Activated naive CD4-positive, alpha-beta T cell treated with anti-CD3 and anti-CD28 coated beads, Interleukin-2, amount 10 ng/mL, durations not matched to agents 7 days and 5 days (primary cell): ENCODE measurements around the gene SPINK2.

Experiments used
- CTCF ChIA-PET: fragments of 350-600 bp; sonication (Branson Sonifier 250); formaldehyde crosslinking; loops from one replicate; lab custom pipeline; 2021; ENCODE audit warnings: antibody characterized with exemption; lab: Charles Lee
- DNase-seq: peaks from one replicate; pipeline ENCODE4 v3.0.0-alpha.2; 2020
- H3K27ac Mint-ChIP-seq: one replicate; pipeline ENCODE4 v1.8.0; 2021; ENCODE audit warnings: mild to moderate bottlenecking, moderate library complexity, mixed read lengths
- H3K27me3 Mint-ChIP-seq: one replicate; pipeline ENCODE4 v1.8.0; 2021; ENCODE audit warnings: mild to moderate bottlenecking, mixed read lengths
- H3K36me3 Mint-ChIP-seq: one replicate; pipeline ENCODE4 v1.8.0; 2021; ENCODE audit warnings: mixed read lengths
- H3K4me1 Mint-ChIP-seq: one replicate; pipeline ENCODE4 v1.8.0; 2021; ENCODE audit warnings: mixed read lengths
- H3K4me3 Mint-ChIP-seq: one replicate; pipeline ENCODE4 v1.8.0; 2021; ENCODE audit warnings: mild to moderate bottlenecking, moderate library complexity, mixed read lengths
- H3K9me3 Mint-ChIP-seq: one replicate; pipeline ENCODE4 v1.8.0; 2021; ENCODE audit warnings: mixed read lengths

Gene SPINK2, protein sequence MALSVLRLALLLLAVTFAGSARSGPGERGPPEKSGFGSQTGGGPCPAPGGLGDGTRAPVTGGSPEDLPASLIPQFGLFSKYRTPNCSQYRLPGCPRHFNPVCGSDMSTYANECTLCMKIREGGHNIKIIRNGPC

DNA sequence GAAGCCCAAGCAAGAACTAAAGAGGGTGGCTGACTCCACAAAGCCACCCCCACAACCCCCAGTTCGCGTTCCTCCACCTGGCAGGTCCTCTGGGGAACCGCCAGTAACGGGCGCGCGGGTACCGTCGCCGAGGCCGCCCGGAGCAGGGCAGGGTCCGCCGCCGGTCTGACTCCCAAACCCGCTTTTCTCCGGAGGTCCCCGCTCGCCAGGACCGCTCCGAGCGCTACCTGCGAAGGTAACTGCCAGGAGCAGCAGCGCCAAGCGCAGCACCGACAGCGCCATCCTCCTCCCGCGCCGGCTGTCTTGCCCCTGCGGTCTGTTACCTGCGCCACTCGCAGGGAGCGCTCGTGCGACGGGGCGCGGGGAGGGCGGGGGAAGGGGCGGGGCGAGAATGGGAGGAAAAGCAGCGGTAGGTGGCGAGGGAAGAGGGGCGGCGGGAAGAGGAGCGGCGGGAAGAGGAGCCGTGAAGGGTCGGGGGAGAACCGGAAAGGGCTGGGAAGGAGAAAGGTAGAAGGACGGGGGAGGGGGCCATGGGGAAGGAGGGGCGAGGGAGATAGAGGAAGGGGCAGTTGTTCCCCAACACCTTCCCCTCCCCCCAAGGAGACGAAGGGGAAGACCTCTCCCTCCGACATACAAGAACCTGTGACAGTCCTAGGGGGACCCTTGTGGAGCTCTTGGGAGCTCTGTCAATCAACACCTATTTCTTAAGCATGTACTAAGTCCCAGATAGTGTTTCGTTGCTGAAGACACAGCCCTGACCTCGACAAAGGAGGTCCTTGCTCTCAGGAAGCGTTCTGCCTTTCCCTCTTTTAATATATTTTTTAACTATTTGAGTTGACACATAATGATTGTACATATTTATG is at the start of gene SPINK2:
TSS of gene SPINK2 (minus strand) at position 321 of the 863 bp plus-strand sequence. CDS start at position 282, 39 bp downstream.
- no peaks in the 10 kb centered on the region for H3K9me3 Mint-ChIP-seq
- H3K36me3 Mint-ChIP-seq, result peaks cover 4% of the 10 kb centered on the region
- DNase-seq, result peak; percentile 82
- peaks cover 37% of the 10 kb centered on the region for H3K4me1 Mint-ChIP-seq
- peak within 1 kb of the TSS; percentile 70 for H3K4me3 Mint-ChIP-seq
- H3K27ac Mint-ChIP-seq, result no peak within 1 kb of the TSS
- CTCF ChIA-PET, result interaction anchor here (1.1 to 1.6 kb wide), 5 partner anchors 15 to 27 kb away, joined by 3 to 6 read pairs (median 3); no protein-coding TSS in a partner anchor
- H3K27me3 Mint-ChIP-seq, result peaks cover 49% of the 10 kb centered on the region

- DNase-seq, result no peak
- H3K4me1 Mint-ChIP-seq, result peaks cover 6% of the 10 kb centered on the region
- H3K9me3 Mint-ChIP-seq, result no peaks in the 10 kb centered on the region
- no peak overlapping the region for H3K27ac Mint-ChIP-seq
- H3K36me3 Mint-ChIP-seq, result no peaks in the 10 kb centered on the region
- CTCF ChIA-PET, result no interaction called here
- H3K27me3 Mint-ChIP-seq, result peaks cover 16% of the 10 kb centered on the region
- no peak overlapping the region for H3K4me3 Mint-ChIP-seq
Measured at GRCh38 chr4:56870946-56871345, 49.4 kb upstream of the SPINK2 start.

- H3K4me3 Mint-ChIP-seq, result no peak overlapping the region
- DNase-seq, result no peak
- H3K36me3 Mint-ChIP-seq, result no peaks in the 10 kb centered on the region
Measured at GRCh38 chr4:56863441-56864139, 42.1 kb upstream of the SPINK2 start.

DNA sequence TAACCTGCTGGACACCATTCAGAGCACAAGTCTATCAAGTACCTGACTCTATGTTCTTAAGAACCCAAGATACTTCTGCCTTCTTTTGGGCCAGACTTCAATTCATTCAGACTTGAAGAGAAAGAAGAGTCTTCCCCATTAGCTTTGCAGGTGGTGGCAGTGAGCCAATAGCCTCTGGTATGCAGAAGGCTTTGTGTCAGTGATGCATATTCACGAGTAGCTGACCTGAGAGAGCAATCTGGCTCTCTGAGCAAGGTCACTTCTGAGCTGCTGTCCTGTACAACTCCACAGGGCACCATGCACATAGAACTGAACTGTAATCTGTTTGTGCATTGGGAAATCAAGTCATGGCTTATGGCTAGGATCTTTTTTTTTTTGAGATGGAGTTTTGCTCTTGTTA is 39.9 kb upstream of the SPINK2 start:
- Mint-ChIP-seq H3K27me3 (peaks cover 10% of the 10 kb centered on the region), H3K9me3 (no peaks in the 10 kb centered on the region), H3K27ac (no peak overlapping the region), H3K4me1 (no peaks in the 10 kb centered on the region), H3K36me3 (no peaks in the 10 kb centered on the region), H3K4me3 (no peak overlapping the region)
- CTCF ChIA-PET, result no interaction called here
- DNase-seq, result no peak

More at GRCh38 chr4:56863441-56864139, 42.1 kb upstream of the SPINK2 start:
- CTCF ChIA-PET, result no interaction called here
- H3K27ac Mint-ChIP-seq, result no peak overlapping the region
- H3K27me3 Mint-ChIP-seq, result no peaks in the 10 kb centered on the region
- no peaks in the 10 kb centered on the region for H3K4me1 Mint-ChIP-seq
- no peaks in the 10 kb centered on the region for H3K9me3 Mint-ChIP-seq

GRCh38 chr4:56860781-56861180 is 39.3 kb upstream of the SPINK2 start:
- CTCF ChIA-PET, result no interaction called here
- H3K4me1 Mint-ChIP-seq, result no peaks in the 10 kb centered on the region
- DNase-seq, result no peak
- no peak overlapping the region for H3K27ac Mint-ChIP-seq
- no peaks in the 10 kb centered on the region for H3K36me3 Mint-ChIP-seq
- H3K4me3 Mint-ChIP-seq, result no peak overlapping the region
- peaks cover 10% of the 10 kb centered on the region for H3K27me3 Mint-ChIP-seq
- no peaks in the 10 kb centered on the region for H3K9me3 Mint-ChIP-seq

DNA sequence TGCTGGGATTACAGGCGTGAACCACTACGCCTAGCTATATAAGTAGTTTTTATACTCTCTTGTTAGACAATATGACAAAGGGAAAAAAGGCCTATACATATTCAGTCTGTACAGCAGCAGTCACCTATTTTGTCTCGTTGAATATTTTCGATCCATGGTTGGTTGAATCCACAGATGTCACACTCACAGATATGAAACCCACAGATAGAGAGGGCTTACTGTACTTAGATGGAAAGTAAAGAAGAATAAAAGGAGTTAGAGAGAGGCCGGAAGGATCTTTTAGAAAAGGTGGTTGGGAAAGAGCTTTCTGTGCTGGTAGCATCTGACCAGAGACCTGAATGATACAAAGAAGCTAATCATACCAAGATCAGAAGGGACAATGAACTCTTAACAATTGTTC is 38.3 kb upstream of the SPINK2 start:
- Mint-ChIP-seq H3K27ac (no peak overlapping the region), H3K9me3 (no peaks in the 10 kb centered on the region), H3K4me3 (no peak overlapping the region), H3K27me3 (peaks cover 10% of the 10 kb centered on the region), H3K4me1 (no peaks in the 10 kb centered on the region), H3K36me3 (no peaks in the 10 kb centered on the region)
- DNase-seq, result no peak
- CTCF ChIA-PET, result interaction anchor here (0.8 kb wide), 1 partner anchor 23 kb away, joined by 3 read pairs; no protein-coding TSS in a partner anchor

GRCh38 chr4:56857601-56858309 is 36.3 kb upstream of the SPINK2 start:
- Mint-ChIP-seq H3K4me1 (no peaks in the 10 kb centered on the region), H3K4me3 (no peak overlapping the region), H3K9me3 (no peaks in the 10 kb centered on the region), H3K36me3 (no peaks in the 10 kb centered on the region), H3K27ac (no peak overlapping the region), H3K27me3 (peaks cover 10% of the 10 kb centered on the region)
- DNase-seq, result no peak
- CTCF ChIA-PET, result interaction anchor here (1.4 kb wide), 1 partner anchor 21 kb away, joined by 5 read pairs; no protein-coding TSS in a partner anchor

- Mint-ChIP-seq H3K27me3 (peaks cover 10% of the 10 kb centered on the region), H3K27ac (no peak overlapping the region), H3K9me3 (no peaks in the 10 kb centered on the region), H3K4me3 (no peak overlapping the region), H3K36me3 (no peaks in the 10 kb centered on the region), H3K4me1 (no peaks in the 10 kb centered on the region)
- no peak for DNase-seq
- CTCF ChIA-PET, result interaction anchor here (1.4 kb wide), 1 partner anchor 20 kb away, joined by 5 read pairs; no protein-coding TSS in a partner anchor
Measured at GRCh38 chr4:56856656-56857055, 35.2 kb upstream of the SPINK2 start.

GRCh38 chr4:56850910-56851309 is 29.4 kb upstream of the SPINK2 start:
- Mint-ChIP-seq H3K4me1 (no peaks in the 10 kb centered on the region), H3K4me3 (no peak overlapping the region), H3K27me3 (no peaks in the 10 kb centered on the region), H3K27ac (no peak overlapping the region), H3K9me3 (no peaks in the 10 kb centered on the region), H3K36me3 (no peaks in the 10 kb centered on the region)
- DNase-seq, result no peak
- CTCF ChIA-PET, result interaction anchor here (2.0 kb wide), 1 partner anchor 14 kb away, joined by 8 read pairs; no protein-coding TSS in a partner anchor

GRCh38 chr4:56844802-56845580 is 23.5 kb upstream of the SPINK2 start:
- CTCF ChIA-PET, result no interaction called here
- no peak for DNase-seq
- Mint-ChIP-seq H3K4me3 (no peak overlapping the region), H3K9me3 (no peaks in the 10 kb centered on the region), H3K36me3 (no peaks in the 10 kb centered on the region), H3K27me3 (no peaks in the 10 kb centered on the region), H3K27ac (no peak overlapping the region), H3K4me1 (no peaks in the 10 kb centered on the region)

GRCh38 chr4:56843421-56843899 is 22.0 kb upstream of the SPINK2 start:
- no peaks in the 10 kb centered on the region for H3K9me3 Mint-ChIP-seq
- no peak overlapping the region for H3K27ac Mint-ChIP-seq
- H3K4me3 Mint-ChIP-seq, result no peak overlapping the region
- H3K27me3 Mint-ChIP-seq, result no peaks in the 10 kb centered on the region
- no peaks in the 10 kb centered on the region for H3K36me3 Mint-ChIP-seq
- CTCF ChIA-PET, result no interaction called here
- no peak for DNase-seq
- H3K4me1 Mint-ChIP-seq, result no peaks in the 10 kb centered on the region

- Mint-ChIP-seq H3K4me3 (no peak overlapping the region), H3K27ac (no peak overlapping the region), H3K27me3 (no peaks in the 10 kb centered on the region), H3K36me3 (no peaks in the 10 kb centered on the region), H3K4me1 (peaks cover 5% of the 10 kb centered on the region), H3K9me3 (no peaks in the 10 kb centered on the region)
- no peak for DNase-seq
- CTCF ChIA-PET, result no interaction called here
Measured at GRCh38 chr4:56840559-56840958, 19.1 kb upstream of the SPINK2 start.
